ENCODE measurements around the gene SMARCC1.

SMARCC1 gene

DNA sequence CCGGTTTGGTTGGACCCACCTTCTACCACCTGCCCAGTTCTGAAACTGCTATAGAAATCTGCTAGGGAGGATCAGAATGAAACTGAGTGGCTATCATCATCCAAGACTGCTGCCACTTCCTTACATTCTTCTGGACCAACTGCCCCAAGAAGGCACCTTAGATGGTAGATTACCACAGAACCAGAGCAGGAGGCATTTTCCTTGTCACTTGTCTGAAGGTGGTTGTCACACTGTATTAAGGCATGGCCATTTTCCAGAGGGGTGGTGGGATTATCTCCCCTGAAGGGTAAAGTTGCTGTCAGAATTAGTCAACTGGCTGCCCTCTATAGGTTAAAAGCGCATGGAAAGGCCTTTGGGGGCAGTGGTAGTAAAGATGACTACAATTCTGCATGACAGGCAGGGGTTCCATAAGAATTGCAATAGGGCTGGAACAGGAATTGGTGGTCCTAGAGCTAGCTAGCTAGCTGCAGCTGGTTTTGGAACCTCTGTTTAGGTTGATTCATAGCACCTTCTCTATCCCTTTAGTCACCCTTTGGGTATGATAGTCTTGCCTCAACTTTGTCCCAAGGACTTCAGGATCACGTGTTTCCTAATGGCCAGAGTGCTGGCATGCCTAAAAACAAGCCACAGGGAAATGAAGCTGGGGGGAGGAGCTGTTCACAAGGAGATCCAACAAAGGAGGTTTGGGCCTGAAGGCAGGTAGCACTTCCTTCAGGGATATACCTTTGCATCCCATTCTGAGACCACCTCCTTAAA is 198.2 kb downstream of the SMARCC1 start:
- Histone ChIP-seq H3K27me3 (ENCODE audit: control insufficient read depth in 1 of 2, insufficient read depth in 2 of 2, low read length in 2 of 2) (peaks cover 14 to 23% of the 10 kb centered on the region in 2 donors), H3K4me1 (ENCODE audit: control insufficient read depth in 1 of 2, insufficient read depth in 2 of 2, low read length in 2 of 2) (no peaks in the 10 kb centered on the region), H3K4me3 (ENCODE audit: low read depth in 1 of 2, low read length in 2 of 2) (no peak overlapping the region), H3K27ac (ENCODE audit: low read depth, low read length) (no peak overlapping the region), H3K9me3 (ENCODE audit: control insufficient read depth in 1 of 2, low read length in 2 of 2) (no peaks in the 10 kb centered on the region), H3K36me3 (ENCODE audit: control insufficient read depth in 1 of 2, insufficient read depth in 2 of 2, low read length in 2 of 2) (peaks cover 7 to 30% of the 10 kb centered on the region in 2 donors), H3K9ac (ENCODE audit: low read depth in 1 of 2, low read length in 2 of 2) (no peak overlapping the region)

DNA sequence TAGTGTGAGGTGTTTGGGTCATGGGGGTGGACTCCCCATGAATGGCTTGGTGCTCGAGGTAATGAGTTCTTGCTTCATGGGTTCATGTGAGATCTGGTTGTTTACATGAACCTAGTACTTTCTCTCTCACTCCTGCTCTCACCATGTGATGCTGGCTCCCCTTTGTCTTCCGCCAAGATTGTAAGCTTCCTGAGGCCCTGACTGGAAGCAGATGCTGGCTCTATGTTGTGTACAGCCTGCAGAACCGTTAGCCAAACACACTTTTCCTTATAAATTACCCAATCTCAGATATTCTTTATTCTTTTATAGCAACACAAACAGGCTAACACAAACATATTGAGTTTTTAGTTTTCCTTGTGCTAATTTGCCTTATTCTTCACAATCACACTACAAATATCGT is 199.9 kb downstream of the SMARCC1 start:
- Histone ChIP-seq H3K27me3 (ENCODE audit: control insufficient read depth in 1 of 2, insufficient read depth in 2 of 2, low read length in 2 of 2) (peaks cover 22 to 31% of the 10 kb centered on the region in 2 donors), H3K9ac (ENCODE audit: low read depth in 1 of 2, low read length in 2 of 2) (no peak overlapping the region), H3K4me1 (ENCODE audit: control insufficient read depth in 1 of 2, insufficient read depth in 2 of 2, low read length in 2 of 2) (peaks cover 0 to 4% of the 10 kb centered on the region in 2 donors), H3K9me3 (ENCODE audit: control insufficient read depth in 1 of 2, low read length in 2 of 2) (no peaks in the 10 kb centered on the region), H3K4me3 (ENCODE audit: low read depth in 1 of 2, low read length in 2 of 2) (no peak overlapping the region), H3K36me3 (ENCODE audit: control insufficient read depth in 1 of 2, insufficient read depth in 2 of 2, low read length in 2 of 2) (peaks cover 4 to 14% of the 10 kb centered on the region in 2 donors), H3K27ac (ENCODE audit: low read depth, low read length) (no peak overlapping the region)

DNA sequence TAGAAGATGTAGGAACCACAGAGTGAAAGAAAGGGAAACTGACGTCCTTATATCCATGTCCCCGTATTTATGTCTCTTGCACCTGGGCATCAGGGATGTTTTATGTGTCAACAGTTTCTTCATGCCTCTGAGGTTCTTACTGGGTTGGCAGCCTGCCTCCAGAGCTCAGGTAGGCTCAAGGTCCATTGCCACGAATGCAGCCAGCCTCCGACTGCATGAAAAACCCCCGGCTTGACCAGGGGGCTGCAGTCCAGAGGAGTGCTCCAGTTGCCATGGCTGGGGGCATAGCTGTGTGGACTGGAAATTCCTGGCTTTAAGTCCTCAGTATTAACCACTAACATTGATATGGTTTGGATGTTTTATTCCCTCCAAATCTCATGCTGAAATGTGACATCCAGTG is 200.3 kb downstream of the SMARCC1 start:
- peaks cover 4 to 10% of the 10 kb centered on the region in 2 donors for H3K36me3 ChIP-seq (ENCODE audit: control insufficient read depth in 1 of 2, insufficient read depth in 2 of 2, low read length in 2 of 2)
- peaks cover 0 to 4% of the 10 kb centered on the region in 2 donors for H3K4me1 ChIP-seq (ENCODE audit: control insufficient read depth in 1 of 2, insufficient read depth in 2 of 2, low read length in 2 of 2)
- peaks cover 24 to 32% of the 10 kb centered on the region in 2 donors for H3K27me3 ChIP-seq (ENCODE audit: control insufficient read depth in 1 of 2, insufficient read depth in 2 of 2, low read length in 2 of 2)
- no peak overlapping the region for H3K9ac ChIP-seq (ENCODE audit: low read depth in 1 of 2, low read length in 2 of 2)
- H3K27ac ChIP-seq (ENCODE audit: low read depth, low read length): no peak overlapping the region
- H3K4me3 ChIP-seq (ENCODE audit: low read depth in 1 of 2, low read length in 2 of 2): no peak overlapping the region
- H3K9me3 ChIP-seq (ENCODE audit: control insufficient read depth in 1 of 2, low read length in 2 of 2): no peaks in the 10 kb centered on the region

DNA sequence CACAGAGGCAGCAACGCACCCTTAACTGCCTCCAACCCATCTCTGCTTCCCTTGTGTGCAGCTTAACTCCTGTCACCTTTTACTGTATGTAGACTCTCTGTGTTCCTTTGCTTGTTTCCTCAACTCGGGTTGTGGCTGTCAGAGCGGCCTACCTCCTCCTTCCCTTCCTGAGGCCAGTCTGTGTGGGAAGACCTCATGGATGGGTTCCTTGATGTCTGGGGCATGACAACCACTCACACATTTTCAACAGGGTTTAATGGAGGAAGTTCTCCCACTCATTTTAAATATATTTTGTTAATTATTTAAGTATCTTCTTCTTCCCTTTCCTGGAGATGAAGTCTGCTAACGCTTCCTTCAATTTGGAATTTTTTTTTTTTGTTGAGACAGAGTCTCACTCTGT is 201.2 kb downstream of the SMARCC1 start:
- no peaks in the 10 kb centered on the region for H3K9me3 ChIP-seq (ENCODE audit: control insufficient read depth in 1 of 2, low read length in 2 of 2)
- H3K36me3 ChIP-seq (ENCODE audit: control insufficient read depth in 1 of 2, insufficient read depth in 2 of 2, low read length in 2 of 2): peaks cover 2 to 6% of the 10 kb centered on the region in 2 donors
- H3K27me3 ChIP-seq (ENCODE audit: control insufficient read depth in 1 of 2, insufficient read depth in 2 of 2, low read length in 2 of 2): peaks cover 24 to 32% of the 10 kb centered on the region in 2 donors
- H3K4me1 ChIP-seq (ENCODE audit: control insufficient read depth in 1 of 2, insufficient read depth in 2 of 2, low read length in 2 of 2): peaks cover 0 to 4% of the 10 kb centered on the region in 2 donors
- H3K4me3 ChIP-seq (ENCODE audit: low read depth in 1 of 2, low read length in 2 of 2): no peak overlapping the region
- no peak overlapping the region for H3K9ac ChIP-seq (ENCODE audit: low read depth in 1 of 2, low read length in 2 of 2)
- no peak overlapping the region for H3K27ac ChIP-seq (ENCODE audit: low read depth, low read length)

DNA sequence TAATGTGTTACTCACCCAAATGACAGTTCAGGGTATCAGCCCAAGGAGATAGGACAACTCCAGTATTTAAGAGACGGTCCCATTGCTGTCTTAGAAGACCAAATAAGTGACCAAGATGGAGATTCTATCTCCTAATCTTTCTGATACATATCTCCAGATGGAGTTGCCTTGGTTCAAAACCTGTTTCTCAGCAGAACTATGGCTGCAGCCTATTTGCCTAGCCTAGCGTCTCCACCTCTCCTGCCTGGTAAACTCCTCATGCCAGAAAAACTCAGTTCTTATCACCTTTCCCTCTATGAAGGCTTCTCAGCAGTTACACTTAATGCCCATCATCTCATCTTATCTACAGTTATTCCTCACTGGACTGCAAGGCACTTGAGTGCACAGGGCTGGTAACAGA is 201.8 kb downstream of the SMARCC1 start:
- Histone ChIP-seq H3K9me3 (ENCODE audit: control insufficient read depth in 1 of 2, low read length in 2 of 2) (no peaks in the 10 kb centered on the region), H3K36me3 (ENCODE audit: control insufficient read depth in 1 of 2, insufficient read depth in 2 of 2, low read length in 2 of 2) (peaks cover 0 to under 1% of the 10 kb centered on the region in 2 donors), H3K27me3 (ENCODE audit: control insufficient read depth in 1 of 2, insufficient read depth in 2 of 2, low read length in 2 of 2) (peaks cover 24 to 32% of the 10 kb centered on the region in 2 donors), H3K4me3 (ENCODE audit: low read depth in 1 of 2, low read length in 2 of 2) (no peak overlapping the region), H3K9ac (ENCODE audit: low read depth in 1 of 2, low read length in 2 of 2) (no peak overlapping the region), H3K4me1 (ENCODE audit: control insufficient read depth in 1 of 2, insufficient read depth in 2 of 2, low read length in 2 of 2) (peaks cover 0 to 4% of the 10 kb centered on the region in 2 donors), H3K27ac (ENCODE audit: low read depth, low read length) (no peak overlapping the region)

DNA sequence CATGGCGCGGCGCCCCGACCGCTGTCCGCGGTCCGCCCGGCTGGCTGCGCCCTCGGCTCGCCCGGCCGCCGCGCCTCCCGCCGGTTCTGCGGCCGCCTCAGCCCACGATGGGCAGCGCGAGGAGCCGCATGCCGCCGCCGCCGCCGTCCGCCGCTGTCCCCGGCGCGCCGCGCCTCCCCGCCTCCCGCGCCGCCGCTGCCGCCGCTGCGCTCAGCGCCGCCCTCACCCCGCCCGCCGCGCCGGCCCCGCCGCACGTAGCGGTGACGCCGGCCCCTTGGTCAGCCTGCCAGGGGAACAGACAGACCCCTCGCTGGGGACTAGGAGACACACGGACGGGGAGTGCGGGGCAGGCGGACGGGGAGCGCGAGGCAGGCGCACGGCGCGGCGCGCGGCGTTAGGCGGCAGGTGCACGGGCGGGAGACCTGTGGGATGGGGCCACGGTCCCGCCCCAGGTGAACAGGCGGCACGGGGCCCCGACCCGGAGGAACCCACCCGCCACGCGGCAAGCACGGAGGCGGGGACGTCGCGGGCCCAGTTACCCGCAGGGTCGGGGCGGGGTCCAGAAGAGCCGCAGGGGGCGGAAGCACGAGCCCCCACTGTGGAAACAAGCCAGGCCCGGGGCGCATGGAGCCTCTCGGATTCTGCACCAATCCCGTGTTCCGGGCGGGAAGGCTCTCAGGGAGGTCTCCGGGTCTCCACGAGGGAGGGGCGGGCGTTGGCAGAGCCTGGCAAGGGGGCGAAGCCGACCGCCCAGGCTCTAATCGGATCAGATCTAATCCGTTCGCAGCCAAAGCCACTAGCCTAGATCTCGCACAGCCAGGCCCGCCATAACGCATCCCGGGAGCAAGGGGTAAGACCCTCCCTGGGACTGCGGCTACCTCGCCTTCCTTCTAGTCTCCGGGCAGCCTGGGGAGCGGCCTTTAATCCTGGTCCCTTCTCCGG is 202.7 kb downstream of the SMARCC1 start, which contains the start of gene CSPG5:
CSPG5 (minus strand) TSS at position 175 of the 942 bp plus-strand sequence; CDS start at position 3, 172 bp downstream.
- no peak within 1 kb of the TSS for H3K27ac ChIP-seq (ENCODE audit: low read depth, low read length)
- peak within 1 kb of the TSS; percentile 47 to 58 for H3K4me3 ChIP-seq (ENCODE audit: low read depth in 1 of 2, low read length in 2 of 2)
- H3K4me1 ChIP-seq (ENCODE audit: control insufficient read depth in 1 of 2, insufficient read depth in 2 of 2, low read length in 2 of 2): peaks cover 0 to 4% of the 10 kb centered on the region in 2 donors
- no peaks in the 10 kb centered on the region for H3K9me3 ChIP-seq (ENCODE audit: control insufficient read depth in 1 of 2, low read length in 2 of 2)
- H3K36me3 ChIP-seq (ENCODE audit: control insufficient read depth in 1 of 2, insufficient read depth in 2 of 2, low read length in 2 of 2): no peaks in the 10 kb centered on the region
- peaks cover 24 to 32% of the 10 kb centered on the region in 2 donors for H3K27me3 ChIP-seq (ENCODE audit: control insufficient read depth in 1 of 2, insufficient read depth in 2 of 2, low read length in 2 of 2)
- no peak within 1 kb of the TSS for H3K9ac ChIP-seq (ENCODE audit: low read depth in 1 of 2, low read length in 2 of 2)

DNA sequence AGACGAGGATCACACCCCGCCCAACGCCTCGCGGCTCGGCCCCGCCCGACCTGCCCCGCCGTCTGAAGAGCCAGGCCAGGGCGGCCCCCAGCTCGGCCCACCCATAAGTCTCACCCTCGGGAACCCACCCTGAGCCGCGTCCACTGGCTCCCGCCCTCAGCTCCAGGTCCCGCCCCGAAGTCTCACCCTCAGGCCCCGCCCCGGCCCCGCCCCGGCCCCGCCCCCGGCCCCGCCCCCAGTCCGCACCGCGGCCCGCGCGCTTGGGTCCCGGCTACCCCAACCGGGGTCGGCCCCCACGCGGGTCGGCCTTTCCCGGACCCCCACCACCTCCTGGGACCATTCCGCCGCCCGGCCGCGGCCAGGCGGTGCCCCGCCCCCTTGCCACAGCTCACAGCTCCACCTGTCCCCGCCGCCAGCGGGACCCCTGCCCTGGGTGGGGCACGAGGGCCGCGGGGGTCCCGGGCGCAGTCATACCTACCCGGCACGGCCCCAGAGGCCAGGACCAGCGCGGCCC is 203.5 kb downstream of the SMARCC1 start:
- no peak overlapping the region for H3K27ac ChIP-seq (ENCODE audit: low read depth, low read length)

DNA sequence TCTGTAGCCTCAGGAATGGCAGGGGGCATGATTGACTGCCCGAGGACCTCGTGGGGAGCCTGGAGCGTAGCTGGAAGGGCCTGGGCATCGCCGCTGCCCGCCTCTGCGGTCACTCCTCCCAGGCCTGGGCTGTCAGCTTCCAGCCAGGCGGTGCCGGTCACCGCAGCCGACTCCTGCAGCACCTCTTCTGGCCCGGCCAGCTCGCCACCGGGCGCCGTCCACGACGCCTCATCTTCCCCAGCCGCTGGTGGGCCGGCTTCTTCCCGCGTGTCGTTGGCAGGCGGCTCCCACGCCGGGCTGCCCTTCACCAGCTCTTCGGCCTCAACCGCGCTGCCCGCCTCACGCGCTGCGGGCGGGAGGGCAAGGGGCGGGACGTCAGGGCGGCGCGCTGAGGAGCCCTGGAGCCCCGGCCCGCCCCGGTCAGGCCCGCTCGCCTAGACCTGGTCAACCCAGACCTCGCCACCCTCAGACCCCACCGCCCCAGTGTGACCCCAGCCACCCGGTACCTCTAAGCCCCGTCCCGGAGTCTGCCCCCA is 204.0 kb downstream of the SMARCC1 start:
- Histone ChIP-seq H3K9me3 (ENCODE audit: control insufficient read depth in 1 of 2, low read length in 2 of 2) (no peaks in the 10 kb centered on the region), H3K4me1 (ENCODE audit: control insufficient read depth in 1 of 2, insufficient read depth in 2 of 2, low read length in 2 of 2) (peaks cover 0 to 4% of the 10 kb centered on the region in 2 donors), H3K27me3 (ENCODE audit: control insufficient read depth in 1 of 2, insufficient read depth in 2 of 2, low read length in 2 of 2) (peaks cover 24 to 32% of the 10 kb centered on the region in 2 donors), H3K4me3 (ENCODE audit: low read depth in 1 of 2, low read length in 2 of 2) (peak overlapping the region; percentile 47 to 58), H3K27ac (ENCODE audit: low read depth, low read length) (no peak overlapping the region), H3K9ac (ENCODE audit: low read depth in 1 of 2, low read length in 2 of 2) (no peak overlapping the region), H3K36me3 (ENCODE audit: control insufficient read depth in 1 of 2, insufficient read depth in 2 of 2, low read length in 2 of 2) (no peaks in the 10 kb centered on the region)

More for the DNA sequence above, 203.5 kb downstream of the SMARCC1 start:
- no peaks in the 10 kb centered on the region for H3K9me3 ChIP-seq (ENCODE audit: control insufficient read depth in 1 of 2, low read length in 2 of 2)
- peaks cover 24 to 32% of the 10 kb centered on the region in 2 donors for H3K27me3 ChIP-seq (ENCODE audit: control insufficient read depth in 1 of 2, insufficient read depth in 2 of 2, low read length in 2 of 2)
- no peak overlapping the region for H3K9ac ChIP-seq (ENCODE audit: low read depth in 1 of 2, low read length in 2 of 2)
- peak overlapping the region; percentile 47 to 58 for H3K4me3 ChIP-seq (ENCODE audit: low read depth in 1 of 2, low read length in 2 of 2)
- H3K4me1 ChIP-seq (ENCODE audit: control insufficient read depth in 1 of 2, insufficient read depth in 2 of 2, low read length in 2 of 2): peaks cover 0 to 4% of the 10 kb centered on the region in 2 donors
- no peaks in the 10 kb centered on the region for H3K36me3 ChIP-seq (ENCODE audit: control insufficient read depth in 1 of 2, insufficient read depth in 2 of 2, low read length in 2 of 2)

DNA sequence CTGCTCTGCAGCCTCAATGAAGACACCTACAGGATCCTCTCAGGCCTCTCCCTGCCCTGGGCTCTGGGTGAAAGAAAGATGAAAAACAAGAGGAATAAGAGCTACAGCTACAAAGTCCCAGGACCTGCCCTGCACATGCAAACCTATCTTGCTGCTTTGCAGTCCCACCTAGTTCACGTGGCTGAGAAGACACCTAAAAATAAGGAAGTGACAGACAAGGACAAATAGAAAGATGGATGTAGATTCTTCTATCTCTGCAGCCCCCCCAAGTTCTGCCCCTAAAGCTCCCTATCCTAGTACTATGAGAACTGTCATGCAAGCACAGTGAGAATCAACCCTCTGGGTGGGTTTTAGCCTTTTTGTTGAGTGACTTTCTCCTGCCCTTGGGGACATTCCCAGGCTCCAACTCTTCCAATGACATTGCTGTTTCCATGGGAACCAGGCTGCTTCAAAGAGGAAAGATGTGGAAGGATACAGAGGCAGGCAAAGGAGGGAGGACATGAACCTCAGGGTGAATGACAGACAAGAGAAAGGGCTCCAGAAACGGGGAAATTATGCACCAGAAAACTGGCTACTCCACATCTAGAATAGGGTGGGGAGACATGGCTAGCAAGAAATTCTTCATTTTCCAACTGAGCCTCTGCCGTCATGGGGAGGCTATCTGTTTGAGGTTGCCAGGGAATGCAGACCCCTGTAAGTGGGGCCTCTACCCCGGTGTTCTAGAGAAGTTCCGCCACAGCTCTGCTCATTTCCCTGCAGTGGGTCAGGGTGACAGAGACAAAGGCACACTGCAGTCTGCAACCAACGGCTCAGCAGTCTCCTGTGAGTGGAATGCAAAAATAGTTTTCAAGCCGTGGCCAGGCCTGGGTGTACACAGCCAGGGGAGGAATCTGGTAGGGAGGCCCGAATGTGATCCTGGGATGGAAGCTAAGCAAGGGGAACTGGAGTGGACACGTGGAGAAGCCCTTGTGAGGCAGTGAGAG is 208.2 kb downstream of the SMARCC1 start:
- Histone ChIP-seq H3K36me3 (ENCODE audit: control insufficient read depth in 1 of 2, insufficient read depth in 2 of 2, low read length in 2 of 2) (no peaks in the 10 kb centered on the region), H3K9ac (ENCODE audit: low read depth in 1 of 2, low read length in 2 of 2) (no peak overlapping the region), H3K4me3 (ENCODE audit: low read depth in 1 of 2, low read length in 2 of 2) (no peak overlapping the region), H3K27ac (ENCODE audit: low read depth, low read length) (no peak overlapping the region), H3K27me3 (ENCODE audit: control insufficient read depth in 1 of 2, insufficient read depth in 2 of 2, low read length in 2 of 2) (peaks cover 10 to 18% of the 10 kb centered on the region in 2 donors), H3K4me1 (ENCODE audit: control insufficient read depth in 1 of 2, insufficient read depth in 2 of 2, low read length in 2 of 2) (peaks cover 0 to 4% of the 10 kb centered on the region in 2 donors), H3K9me3 (ENCODE audit: control insufficient read depth in 1 of 2, low read length in 2 of 2) (no peaks in the 10 kb centered on the region)
